Measurements from ENCODE around the gene SLC35E3. TPM values are rescaled to one million over a fixed set of nuclear protein-coding genes. Genes with fewer than 3 reads are reported as not detected.

Gene SLC35E3
- total RNA-seq: 8.8 and 10.5 TPM in 2 replicates

GRCh38 chr12:68745904-68746571 is at the start of gene SLC35E3:
TSS of gene SLC35E3 (plus strand) at chr12:68746176. CDS start at chr12:68746378, 202 bp downstream.

GRCh38 chr12:68807576-68808387 is 61.8 kb downstream of the SLC35E3 start, which contains the start of gene MDM2:
TSS of gene MDM2 (plus strand) at chr12:68808177. CDS start at chr12:68808478, 301 bp downstream.

Other genes starting within 250 kb of the SLC35E3 start
- gene RAP1B, start 135.3 kb upstream of the SLC35E3 start, total RNA-seq: 168 and 263 TPM in 2 replicates
- gene NUP107, start 59.2 kb upstream of the SLC35E3 start, total RNA-seq: 22.5 and 38.8 TPM in 2 replicates
- 157 and 262 TPM in 2 replicates for gene MDM2, start 62.0 kb downstream of the SLC35E3 start, total RNA-seq
- gene CPM, start 187.0 kb downstream of the SLC35E3 start, total RNA-seq: 3.7 and 5.9 TPM in 2 replicates

All from smooth muscle cell of the pulmonary artery (primary cell).